Colon (tissue), 2 donors: ENCODE data around the gene ZNF506.
"Not testable (repeated sequence)": the region's sequence is repeated elsewhere in the genome, so short reads cannot be mapped to it uniquely, and the experiment has no call there.

Source experiments
- FAIRE-seq: peaks from 2 replicates; lab custom pipeline; 2012; peaks lifted over from hg19 to GRCh38; lab: Jason Lieb, UNC
- donor health status: control.
- donor health status: control.

Gene ZNF506

GRCh38 chr19:19778666-19779065 is 42.9 kb downstream of the ZNF506 start:
- no peak for FAIRE-seq

GRCh38 chr19:19777692-19778091 is 43.9 kb downstream of the ZNF506 start:
- FAIRE-seq = no peak

DNA sequence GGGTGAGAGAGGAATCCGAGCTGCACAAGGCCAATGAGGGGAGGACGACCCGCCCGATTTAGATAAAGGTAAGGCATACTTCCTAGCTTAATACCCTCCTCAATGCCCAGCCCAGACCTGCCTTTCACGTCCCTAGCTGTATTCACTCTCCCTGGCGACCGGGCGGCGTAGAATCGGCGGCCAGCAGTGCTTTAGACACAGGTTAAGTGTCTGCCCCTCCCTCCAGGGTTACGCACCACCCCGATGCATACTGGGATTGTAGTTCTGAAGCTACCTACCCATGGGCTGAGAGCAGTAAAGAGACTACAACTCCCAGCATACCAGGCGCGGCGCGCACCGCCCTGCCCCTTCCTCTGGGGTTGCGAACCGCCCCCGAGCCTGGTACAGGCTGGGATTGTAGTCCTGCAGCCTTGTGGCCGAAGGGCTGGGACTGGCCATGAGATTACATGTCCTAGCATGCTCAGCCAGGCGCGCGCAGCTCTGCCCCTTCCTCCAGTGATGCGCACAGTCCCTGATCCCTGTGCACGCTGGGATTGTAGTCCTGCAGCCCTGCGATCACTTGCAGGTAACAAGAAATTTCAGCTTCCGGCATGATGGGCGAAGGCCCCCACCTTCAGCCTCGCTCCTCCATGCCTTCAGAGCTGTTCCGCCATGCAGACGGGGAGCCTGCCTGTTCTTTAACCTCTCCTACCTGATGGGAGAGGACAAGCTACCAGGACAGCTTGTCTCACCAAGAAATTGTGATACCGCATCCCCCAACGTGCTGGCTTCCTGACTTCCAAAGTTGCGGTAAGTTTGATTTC is 45.1 kb downstream of the ZNF506 start:
- FAIRE-seq = no peak

DNA sequence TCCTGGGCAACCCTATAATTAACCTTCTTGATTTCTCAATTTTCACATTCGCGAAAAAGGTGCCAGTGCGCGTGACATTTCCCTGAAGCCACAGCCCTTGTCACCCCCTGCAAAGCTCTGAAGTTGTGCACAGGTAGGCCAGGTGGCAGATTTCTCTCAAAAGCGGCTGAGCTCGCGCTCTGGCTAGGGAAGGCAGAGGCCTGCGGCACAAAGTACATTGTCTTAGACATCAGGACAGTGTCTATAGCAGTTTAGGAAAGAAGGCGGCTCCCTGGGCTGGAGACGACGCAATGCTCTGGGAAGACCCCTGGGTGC is 45.7 kb downstream of the ZNF506 start:
- FAIRE-seq = no peak

DNA sequence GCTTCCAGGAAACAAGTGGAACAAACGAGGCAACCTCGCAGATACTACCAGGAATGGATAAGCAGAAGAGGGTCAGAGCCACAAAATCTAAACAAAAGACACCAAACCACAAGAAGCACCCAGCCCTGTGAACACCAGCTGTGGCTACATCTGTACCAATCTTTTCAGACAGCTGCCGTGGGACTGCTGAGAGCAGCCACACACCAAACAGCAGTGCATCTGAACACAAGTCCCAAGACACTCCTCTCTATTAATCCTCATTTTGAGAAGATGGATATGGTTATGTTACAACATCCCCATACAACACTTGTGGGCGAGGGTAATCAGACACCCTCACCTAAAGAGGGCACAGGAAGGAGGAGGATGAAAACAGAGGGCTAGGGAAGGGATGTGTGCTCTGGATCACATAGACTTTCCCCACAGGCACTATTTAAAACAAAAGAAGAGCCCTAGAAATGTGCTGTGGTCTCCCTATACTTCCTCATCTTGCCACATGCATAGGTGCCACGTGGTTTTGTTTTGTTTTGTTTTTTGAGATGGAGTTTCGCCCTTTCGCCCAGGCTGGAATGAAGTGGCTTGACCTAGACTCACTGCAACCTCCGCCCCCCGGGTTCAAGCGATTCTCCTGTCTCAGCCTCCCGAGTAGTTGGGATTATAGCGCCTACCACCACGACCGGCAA is 47.1 kb downstream of the ZNF506 start:
- no peak for FAIRE-seq

GRCh38 chr19:19771963-19772362 is 49.6 kb downstream of the ZNF506 start:
- not testable (repeated sequence) for FAIRE-seq

DNA sequence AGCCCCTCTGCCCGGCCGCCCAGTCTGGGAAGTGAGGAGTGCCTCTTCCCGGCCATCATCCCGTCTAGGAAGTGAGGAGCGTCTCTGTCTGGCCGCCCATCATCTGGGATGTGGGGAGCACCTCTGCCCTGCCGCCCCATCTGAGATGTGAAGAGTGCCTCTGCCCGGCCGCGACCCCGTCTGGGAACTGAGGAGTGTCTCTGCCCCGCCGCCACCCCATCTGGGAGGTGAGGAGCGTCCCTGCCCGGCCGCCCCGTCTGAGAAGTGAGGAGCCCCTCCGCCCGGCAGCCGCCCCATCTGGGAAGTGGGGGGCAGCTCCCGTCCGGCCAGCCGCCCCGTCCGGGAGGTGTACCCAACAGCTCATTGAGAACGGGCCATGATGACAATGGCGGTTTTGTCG is 51.6 kb downstream of the ZNF506 start:
- not testable (repeated sequence) for FAIRE-seq

GRCh38 chr19:19758164-19758563 is 63.4 kb downstream of the ZNF506 start:
- FAIRE-seq = no peak

DNA sequence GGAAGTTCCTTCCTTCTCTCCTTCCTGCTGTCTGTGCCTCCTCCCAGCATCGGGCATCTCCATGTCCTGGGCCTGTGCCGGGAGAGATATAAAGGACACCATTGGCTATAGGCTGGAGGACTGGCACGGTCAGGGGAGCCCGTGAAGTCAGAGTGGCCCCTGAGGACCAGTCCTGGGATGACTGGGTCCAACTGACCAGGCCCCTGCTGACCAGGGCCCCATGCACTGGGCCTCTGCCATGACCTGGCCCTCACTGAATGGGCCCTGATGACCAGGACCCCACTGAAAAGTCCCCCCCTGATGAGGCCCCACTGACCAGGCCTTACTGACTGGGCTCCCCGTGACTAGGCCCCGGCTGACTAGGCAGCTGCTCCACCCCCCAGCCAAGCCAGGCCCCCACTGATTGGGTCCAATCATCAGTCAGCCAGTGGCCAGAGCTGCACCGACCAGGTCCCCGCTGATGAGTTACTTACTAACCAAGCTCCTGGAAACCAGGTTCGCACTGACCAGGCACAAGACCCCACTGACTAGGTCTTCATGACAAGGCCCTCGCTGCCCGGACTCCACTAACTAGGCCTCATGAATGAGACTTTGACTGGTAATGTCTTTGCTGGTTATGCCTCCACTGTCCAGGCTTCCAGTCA is 68.7 kb downstream of the ZNF506 start:
- no peak for FAIRE-seq

DNA sequence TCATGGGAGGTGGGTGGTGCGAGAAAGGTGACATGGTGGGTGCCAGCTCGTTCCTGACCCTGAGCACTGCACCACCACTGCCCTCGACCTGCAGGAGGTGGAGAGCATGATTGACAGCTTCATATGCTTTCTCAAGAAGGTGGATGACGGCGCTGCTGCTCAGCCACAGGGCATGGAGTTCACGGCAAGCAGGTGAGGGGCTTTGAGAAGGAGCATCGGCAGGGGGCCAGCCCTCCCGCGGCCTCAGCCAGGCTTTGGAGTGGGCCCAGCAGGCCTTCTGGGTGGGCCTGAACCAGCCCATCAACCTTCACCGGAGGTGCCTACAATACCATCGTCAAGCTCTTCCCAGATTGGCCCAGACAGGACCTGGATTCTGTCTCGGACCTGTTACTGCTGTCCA is 69.7 kb downstream of the ZNF506 start:
- no peak for FAIRE-seq

- FAIRE-seq = no peak
These were observed 70.4 kb downstream of the ZNF506 start for GRCh38 chr19:19750842-19751790.

DNA sequence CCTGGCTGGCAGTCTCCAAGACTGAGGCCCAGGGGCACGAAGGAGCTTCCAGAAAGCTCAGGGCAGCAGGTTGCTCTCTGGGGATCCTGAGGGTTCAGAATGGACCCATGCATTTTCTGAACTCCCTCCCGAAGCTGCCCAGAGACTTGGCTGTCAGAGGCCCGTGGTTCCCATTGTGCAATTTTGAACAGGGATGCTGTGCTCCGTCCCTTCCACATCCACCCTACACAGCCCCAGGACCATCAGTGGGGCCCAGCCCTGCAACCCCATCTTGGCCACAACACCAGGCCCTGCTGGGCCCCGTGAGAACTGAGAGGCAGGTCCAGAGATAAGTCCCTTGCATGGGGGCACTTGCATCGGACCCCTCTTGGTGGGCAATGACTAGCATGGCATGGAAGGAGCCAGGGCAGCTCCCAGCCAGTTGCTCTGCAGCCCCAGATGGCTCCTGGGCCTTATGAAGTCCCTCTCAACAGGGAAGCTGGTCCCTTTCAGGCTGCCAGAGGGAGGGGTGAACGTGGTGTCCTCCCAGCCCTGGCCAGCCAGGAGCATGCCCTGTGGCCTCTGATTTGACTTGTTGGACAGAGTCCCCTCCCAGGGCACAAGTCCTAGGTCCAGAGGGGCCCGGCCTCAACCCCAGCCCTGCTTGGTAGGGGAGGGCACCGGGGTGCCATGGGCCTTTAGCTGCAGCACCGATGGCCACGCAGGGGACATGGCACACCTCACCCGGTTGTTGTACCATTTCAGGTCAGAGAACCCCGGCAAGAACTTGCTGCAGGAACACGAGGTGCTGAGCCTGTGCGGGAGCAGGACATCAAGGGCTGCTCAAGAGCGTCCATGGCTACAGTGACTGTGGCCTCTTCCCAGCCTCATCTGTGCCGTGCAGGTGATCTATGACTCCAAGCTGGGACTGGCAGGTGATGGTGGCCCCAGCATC is 71.4 kb downstream of the ZNF506 start:
- no peak for FAIRE-seq

- FAIRE-seq = no peak
These were observed 72.2 kb downstream of the ZNF506 start for GRCh38 chr19:19749117-19749907.

DNA sequence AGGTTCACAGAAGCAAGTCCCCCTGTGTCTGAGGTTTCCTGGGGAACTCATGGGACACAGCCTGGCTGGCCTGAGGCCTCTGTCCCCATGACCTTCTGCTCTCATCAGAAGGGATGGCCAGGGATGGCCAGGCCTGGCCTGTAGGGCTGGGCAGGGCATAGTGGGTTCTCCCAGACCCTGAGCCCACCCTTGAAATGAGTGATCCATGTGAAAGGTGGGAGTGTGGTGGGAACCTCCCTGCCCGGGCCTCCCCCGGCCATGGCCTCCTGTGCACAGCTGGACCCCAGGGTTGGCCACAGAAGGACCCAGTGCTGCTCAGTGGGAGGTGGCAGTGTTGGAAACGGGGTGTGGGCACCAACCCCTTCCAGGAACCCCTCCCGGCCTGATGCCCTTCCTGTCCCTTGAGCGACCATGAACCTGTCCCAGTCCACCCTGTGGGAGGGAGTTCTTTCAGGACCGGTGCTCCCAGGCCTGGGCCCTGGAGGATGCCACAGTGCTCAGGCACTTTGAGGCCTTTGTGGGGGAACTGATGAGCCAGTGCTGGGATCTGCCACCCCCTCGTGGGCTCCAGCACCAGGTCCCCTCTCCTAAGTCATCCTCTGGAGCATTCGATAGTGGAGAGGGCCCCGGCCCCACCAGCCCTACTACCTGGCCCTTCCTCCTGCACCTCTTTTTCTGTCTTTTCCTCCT is 73.2 kb downstream of the ZNF506 start:
- no peak for FAIRE-seq

DNA sequence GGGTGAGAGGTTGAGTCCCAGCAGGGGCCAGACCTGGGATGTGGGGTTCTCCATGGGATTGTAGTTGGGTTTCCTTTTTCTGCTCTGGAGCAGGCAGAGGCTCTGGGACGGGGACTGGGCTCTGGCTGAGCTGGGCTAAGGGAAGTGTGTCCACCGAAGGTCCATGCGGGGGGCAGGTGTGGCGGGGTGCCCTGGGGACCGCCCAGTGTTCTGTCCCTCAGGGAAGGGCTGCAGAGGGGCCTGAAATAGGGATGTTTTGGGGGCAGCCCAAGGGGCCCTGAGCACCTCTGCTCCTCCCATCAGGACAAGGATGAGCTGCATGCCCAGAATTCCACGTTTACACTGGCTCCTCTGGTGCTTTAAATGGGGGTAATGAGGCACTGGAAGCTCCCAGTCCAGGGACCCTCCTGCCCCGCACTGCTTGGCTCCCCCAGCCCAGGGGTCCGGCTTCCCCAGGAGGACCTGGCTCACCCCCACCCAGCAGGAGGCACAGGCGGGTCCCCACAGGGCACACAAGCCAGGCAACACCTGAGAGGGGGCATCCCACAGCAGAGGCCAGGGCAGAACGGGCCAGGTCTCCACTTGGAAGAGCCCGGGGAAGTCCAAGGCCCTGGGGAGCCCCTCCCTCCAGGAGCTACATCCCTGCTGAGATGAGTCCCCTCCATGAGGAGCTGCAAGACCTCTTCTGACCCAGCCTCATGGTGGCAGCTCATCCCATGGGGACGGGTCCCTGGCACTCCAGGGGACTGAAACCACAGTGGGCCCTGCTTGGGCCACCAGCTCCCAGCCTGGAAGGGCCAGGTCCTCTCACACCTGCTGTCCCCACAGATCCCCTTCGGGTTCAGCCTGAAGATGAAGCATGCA is 74.0 kb downstream of the ZNF506 start:
- FAIRE-seq = no peak

- no peak for FAIRE-seq
These were observed 75.0 kb downstream of the ZNF506 start for GRCh38 chr19:19746286-19747213.

- FAIRE-seq = no peak
These were observed 75.9 kb downstream of the ZNF506 start for GRCh38 chr19:19745496-19746285.
